A673 (cell line): Measurements from ENCODE around the gene MRTFA.

Experiments used
- CTCF ChIP-seq: fragments of 300-800, 200-600 bp; sonication (generic); conservative IDR thresholded peaks from 2 replicates; pipeline ENCODE4 v1.5.1; 2017; ENCODE audit warnings: low read depth, mild to moderate bottlenecking, antibody characterized with exemption, low read length, moderate library complexity, mixed read lengths
- EZH2 ChIP-seq: fragments of 200-600 bp; sonication (generic); IDR thresholded peaks from 2 replicates; pipeline ENCODE4 v1.6.1; 2017; ENCODE audit warnings: borderline replicate concordance, low read depth, mild to moderate bottlenecking, mixed read lengths, antibody characterized with exemption, low read length; ENCODE audit not compliant: poor library complexity, severe bottlenecking

GRCh38 chr22:40408718-40409612 is 227.6 kb downstream of the MRTFA start:
- no peak for TF ChIP-seq CTCF
- TF ChIP-seq EZH2, result no peak
